T follicular helper cell (primary cell): Measurements from ENCODE around the gene RHPN2.
"Not testable (repeated sequence)": the region's sequence is repeated elsewhere in the genome, so short reads cannot be mapped to it uniquely, and the experiment has no call there.

Experiments
- DNase-seq: peaks from one replicate; pipeline ENCODE4 v3.0.0-alpha.2; 2020; ENCODE audit warnings: low read depth

The RHPN2 gene

GRCh38 chr19:33064458-33064791 lies 263 bp downstream of the RHPN2 start:
- DNase-seq, result no peak

- no peak for DNase-seq
These were observed 783 bp downstream of the RHPN2 start for GRCh38 chr19:33063753-33064457.

- no peak for DNase-seq
These were observed 1.3 kb downstream of the RHPN2 start for GRCh38 chr19:33063356-33063752.

- DNase-seq, result no peak
These were observed 1.8 kb downstream of the RHPN2 start for GRCh38 chr19:33062902-33063301.

DNA sequence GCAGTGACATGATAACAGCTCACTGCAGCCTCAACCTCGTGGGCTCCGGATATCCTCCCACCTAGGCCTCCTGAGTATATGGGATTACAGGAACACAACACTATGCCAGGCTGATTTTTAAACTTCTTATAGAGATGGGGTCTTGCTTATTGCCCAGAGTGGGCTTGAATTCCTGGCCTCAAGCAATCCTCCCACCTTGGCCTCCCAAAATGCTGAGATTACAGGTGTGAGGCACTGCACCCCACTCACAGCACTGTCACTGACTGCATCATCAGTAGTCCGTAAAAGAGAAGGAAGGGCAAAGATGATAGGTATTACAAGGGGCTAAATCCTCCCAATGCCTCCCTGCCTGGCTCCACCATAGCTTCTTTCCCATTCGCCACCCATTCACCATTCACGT lies 4.1 kb downstream of the RHPN2 start:
- no peak for DNase-seq

DNA sequence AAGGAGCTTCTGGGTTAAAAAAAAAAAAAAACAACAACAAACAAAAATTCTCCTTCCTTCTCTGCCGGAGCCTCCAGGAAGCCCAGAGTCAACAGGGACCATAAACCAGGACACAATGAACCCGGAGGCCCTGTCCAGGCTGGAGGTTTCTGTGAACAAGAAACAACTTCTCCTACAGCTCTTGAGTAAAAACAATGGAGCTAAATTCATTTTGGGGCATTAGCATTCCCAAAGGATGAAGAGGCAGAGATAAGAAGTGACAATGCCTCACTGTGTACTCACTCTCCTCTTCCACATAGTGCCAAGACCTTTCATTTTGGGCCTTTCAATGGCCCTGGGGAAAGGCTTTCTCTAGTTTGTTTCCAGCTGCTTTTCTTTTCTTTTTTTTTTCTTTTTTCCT lies 9.0 kb downstream of the RHPN2 start:
- no peak for DNase-seq

- DNase-seq, result no peak
These were observed 10.1 kb downstream of the RHPN2 start for GRCh38 chr19:33054623-33055022.

DNA sequence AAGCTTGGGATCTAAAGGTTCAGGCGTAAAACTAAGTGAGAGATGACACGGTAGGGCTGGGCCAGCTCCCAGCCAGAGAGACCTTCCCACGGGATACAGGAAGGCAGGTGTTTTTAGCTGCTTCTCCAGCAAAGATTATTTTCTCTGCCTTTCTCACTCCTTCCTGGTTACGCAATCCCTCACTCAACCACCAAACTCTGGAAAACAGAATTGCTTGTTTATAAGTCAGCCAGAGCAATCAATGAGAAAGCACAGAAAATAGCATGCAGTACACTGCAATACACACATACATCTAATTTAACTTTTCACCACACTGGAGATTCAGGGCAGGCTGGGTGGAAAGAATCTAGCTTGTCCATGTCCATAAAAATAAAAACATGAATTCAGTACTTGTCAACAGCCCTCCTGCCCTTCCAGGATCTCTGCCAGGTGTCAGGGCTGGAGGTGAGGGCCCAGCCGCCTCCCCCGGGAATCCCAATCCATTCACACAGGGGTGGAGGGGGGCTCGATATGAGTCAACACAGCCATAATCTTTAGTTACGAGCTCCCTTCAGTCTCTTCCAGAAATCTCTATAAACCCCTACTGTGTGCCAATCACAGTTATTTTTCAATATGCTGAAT lies 12.2 kb downstream of the RHPN2 start:
- no peak for DNase-seq

GRCh38 chr19:33050110-33050509 lies 14.6 kb downstream of the RHPN2 start:
- no peak for DNase-seq

- DNase-seq, result no peak
These were observed 15.6 kb downstream of the RHPN2 start for GRCh38 chr19:33048806-33049676.

DNA sequence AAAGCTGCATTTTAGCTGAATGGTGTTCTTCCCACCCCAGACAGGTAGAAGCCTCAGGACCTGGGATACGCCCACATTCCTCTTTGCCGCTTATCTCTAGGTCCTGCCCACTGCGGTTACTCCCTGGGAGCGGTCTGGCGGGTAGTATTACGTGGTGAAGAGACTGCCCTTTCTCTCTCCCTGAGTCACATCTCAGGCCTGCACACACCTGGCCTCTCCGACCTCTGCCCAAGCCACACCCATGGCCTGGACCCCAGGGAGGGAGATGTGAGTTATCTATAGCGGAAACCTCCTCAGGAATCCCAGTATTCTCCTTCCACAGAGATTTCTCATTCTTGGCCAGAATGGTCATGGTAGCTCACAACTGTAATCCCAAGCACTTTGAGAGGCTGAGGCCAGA lies 17.3 kb downstream of the RHPN2 start:
- DNase-seq, result no peak

DNA sequence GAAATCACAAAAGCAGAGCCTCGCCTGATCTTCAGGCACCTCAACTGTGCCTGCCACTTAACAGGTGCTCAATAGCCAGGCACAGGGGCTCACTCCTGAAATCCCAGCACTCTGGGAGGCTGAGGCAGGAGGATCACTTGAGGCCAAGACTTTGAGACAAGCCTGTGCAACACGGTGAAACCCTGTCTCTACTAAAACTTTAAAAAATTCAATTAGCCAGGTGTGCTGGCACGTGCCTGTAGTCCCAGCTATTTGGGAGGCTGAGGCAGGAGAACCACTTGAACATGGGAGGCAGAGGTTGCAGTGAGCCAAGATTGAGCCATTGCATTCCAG lies 22.9 kb downstream of the RHPN2 start:
- not testable (repeated sequence) for DNase-seq

- no peak for DNase-seq
These were observed 23.5 kb downstream of the RHPN2 start for GRCh38 chr19:33040994-33041827.

- DNase-seq, result no peak
These were observed 24.9 kb downstream of the RHPN2 start for GRCh38 chr19:33039815-33040214.

DNA sequence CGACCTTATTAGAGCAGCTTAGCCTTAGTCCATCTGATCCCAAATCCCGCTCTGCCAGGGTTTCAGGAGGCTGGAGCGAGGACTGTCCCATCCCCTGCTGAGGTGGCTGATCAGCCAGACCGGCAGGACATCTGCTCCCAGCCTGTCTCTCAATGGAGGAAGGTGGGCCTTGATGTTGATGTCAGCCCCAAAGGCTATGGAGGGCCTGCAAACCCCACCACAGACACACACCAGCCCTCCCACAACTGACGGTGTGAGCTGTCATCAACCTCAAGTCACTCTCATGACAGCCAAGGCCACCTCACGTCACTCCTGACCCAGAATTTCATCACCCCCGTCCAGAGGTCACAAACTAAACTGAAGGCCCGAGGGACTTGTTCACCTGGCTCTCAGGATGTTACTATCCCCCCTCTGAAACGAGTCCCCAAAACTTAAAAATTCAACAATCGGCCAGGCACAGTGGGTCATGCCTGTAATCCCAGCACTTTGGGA lies 25.5 kb downstream of the RHPN2 start:
- no peak for DNase-seq

GRCh38 chr19:33037168-33038025 lies 27.3 kb downstream of the RHPN2 start:
- DNase-seq, result not testable (repeated sequence)

DNA sequence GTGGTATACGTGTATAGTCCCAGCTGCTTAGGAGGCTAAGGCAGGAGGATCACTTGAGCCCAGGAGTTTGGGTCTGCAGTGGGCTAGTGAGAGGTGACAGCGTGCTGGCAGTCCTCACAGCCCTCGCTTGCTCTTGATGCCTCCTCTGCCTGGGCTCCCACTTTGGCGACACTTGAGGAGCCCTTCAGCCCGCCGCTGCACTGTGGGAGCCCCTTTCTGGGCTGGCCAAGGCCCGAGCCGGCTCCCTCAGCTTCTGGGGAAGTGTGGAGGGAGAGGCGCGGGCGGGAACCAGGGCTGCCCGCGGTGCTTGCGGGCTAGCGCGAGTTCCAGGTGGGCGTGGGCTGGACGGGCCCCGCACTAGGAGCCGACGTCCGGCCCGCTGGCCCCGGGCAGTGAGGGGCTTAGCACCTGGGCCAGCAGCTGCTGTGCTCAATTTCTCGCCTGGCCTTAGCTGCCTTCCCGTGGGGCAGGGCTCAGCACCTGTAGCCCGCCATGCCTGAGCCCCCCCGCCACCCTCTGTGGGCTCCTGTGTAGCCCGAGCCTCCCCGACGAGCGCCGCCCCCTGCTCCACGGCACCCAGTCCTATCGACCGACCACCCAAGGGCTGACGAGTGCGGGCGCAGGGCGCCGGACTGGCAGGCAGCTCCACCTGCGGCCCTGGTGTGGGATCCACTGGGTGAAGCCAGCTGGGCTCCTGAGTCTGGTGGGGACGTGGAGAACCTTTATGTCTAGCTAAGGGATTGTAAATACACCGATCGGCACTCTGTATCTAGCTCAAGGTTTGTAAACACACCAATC lies 28.1 kb downstream of the RHPN2 start:
- not testable (repeated sequence) for DNase-seq

GRCh38 chr19:33035461-33035860 lies 29.2 kb downstream of the RHPN2 start:
- no peak for DNase-seq

DNA sequence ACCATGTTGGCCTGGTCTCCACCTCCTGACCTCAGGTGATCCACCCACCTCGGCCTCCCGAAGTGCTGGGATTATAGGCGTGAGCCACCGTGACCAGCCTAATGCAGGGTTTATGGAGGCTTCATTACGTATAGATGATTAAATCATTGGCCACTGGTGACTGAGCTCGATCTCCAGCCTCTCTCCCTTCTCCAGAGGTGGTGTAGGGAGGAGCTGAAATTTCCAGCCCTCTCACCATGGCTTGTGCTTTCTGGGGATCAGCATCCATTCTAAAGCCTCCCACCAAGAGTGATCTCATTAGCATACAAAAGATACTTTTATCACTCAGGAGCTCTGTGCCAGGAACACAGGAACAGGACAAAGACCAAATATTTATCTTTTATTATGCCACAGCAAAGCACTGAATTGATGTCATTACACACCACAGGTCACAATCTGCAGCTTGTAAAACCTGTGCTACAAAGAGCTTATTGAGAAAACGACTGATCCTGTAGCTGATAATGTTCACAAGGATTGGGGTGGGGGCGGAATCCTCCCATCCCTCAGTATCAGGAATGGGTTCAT lies 32.4 kb downstream of the RHPN2 start:
- no peak for DNase-seq

DNA sequence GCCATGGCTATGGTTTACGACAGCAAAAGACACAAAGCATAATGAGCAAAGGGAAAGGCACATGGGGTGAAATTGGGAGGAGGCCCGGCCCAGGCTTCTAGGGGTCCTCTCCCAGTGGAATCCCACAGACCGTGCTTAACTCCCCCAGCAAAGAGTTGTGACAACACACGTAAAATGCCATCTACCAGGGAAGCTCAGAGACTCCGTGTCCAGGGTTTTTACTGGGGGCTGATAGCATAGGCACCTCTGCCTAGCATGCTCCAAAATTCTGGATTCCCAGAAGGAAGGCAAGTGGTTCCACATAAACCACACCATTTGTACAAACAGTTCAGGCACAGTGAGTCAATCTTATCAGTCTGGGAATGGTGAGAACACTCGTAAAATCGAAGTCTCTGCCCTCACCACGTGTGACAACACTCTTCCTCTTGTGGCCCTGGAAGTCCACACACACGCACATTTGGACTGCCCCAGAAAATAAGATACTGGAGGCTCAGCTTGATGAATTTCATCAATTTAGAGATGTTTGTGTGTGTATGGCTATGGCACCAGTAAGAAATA lies 34.9 kb downstream of the RHPN2 start:
- DNase-seq, result no peak
